ENCODE results near the gene CDH5. TPM values are rescaled to one million over a fixed set of nuclear protein-coding genes. Genes with fewer than 3 reads are reported as not detected.

CDH5 gene
- total RNA-seq, 1 experiment from 2014 or later = not detected

DNA sequence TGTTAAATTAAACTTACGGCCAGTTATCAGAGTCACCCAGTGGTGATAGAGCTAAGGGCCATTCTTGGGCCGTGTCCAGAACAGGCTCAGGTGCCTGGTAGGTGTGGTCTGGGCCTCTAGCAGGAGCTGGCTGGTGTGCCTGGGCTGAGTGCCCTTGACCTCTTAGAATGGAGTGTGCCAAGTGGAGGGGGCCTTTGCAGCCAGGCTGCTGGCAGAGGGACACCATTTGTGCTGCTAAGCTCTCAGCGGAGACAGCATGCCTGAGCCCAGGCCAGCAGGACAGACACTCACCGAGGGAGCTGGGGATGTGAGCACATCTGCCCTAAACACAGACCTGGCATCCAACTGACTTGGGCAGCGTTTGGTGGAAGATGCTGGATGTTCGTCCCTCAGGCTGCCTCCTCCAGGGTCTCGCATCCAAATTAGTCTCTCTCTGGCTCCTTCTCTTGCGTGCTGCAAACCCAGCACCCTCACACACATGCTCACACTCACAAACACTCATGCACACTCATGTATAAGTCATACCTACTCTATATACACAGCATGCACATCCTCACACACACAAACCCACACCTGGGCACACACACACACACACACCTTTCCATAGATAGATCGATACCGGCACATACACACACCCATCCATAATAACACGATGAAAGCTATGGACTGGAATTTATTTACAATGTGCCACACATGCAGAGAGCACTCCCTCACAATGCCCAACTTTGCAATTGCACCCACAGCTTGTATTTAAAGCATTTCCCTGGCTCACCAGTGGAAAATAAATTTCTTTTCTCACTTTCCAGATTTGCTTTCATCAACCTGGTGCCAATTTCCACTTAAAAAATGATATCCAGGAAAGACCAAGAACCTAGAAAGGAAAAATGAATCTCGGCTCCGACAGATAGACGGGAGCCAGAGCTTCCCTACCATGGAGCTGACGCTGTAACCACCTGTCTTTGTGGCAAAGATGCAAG lies 33.6 kb upstream of the CDH5 start:
- no TSS peak for BruUV-seq (replicated peaks)

DNA sequence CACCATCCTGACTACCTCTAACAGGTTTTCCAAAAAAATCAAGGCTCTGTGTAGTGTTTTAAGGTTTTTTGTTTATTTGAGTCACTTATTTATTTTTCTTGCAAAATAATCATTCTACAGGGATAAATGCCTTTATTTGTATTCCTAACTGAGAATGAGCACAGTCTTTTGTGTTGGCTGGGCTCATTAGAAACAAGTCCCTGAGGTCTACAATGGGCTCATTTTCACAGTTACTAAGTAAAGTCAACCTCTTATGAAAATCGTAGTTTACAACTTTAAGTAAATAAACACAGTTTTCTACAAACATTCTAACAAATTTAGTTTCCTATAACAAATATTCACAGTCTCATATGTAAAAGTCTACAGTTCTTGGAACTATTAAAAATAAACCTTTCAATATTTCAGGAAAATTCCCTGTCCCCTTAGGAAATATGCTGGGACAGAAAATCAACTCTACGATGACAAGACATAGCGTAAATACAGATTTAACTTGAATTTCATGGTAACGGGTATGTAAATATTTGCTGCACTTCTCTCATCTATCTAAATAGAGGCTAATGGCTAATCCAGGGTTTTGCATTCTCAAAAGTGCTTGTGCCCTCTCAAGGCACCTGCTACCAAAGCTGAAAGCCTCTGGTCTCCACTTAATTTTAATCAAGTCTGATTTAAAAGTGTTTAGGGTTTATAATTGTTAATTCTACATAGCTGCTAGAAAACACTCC lies 31.5 kb upstream of the CDH5 start:
- intact Hi-C loops (cut with micrococcal nuclease) = no loop called here
- BruUV-seq (replicated peaks) = no TSS peak
- TF ChIP-seq, protein P1, sequence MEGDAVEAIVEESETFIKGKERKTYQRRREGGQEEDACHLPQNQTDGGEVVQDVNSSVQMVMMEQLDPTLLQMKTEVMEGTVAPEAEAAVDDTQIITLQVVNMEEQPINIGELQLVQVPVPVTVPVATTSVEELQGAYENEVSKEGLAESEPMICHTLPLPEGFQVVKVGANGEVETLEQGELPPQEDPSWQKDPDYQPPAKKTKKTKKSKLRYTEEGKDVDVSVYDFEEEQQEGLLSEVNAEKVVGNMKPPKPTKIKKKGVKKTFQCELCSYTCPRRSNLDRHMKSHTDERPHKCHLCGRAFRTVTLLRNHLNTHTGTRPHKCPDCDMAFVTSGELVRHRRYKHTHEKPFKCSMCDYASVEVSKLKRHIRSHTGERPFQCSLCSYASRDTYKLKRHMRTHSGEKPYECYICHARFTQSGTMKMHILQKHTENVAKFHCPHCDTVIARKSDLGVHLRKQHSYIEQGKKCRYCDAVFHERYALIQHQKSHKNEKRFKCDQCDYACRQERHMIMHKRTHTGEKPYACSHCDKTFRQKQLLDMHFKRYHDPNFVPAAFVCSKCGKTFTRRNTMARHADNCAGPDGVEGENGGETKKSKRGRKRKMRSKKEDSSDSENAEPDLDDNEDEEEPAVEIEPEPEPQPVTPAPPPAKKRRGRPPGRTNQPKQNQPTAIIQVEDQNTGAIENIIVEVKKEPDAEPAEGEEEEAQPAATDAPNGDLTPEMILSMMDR (conservative IDR thresholded peaks at IDR 0.05; ENCODE audit: low read depth, low read length) = no peak
- no peak for TF ChIP-seq EZH2phosphoT487 (IDR thresholded peaks at IDR 0.05; ENCODE audit: borderline replicate concordance, low read length)
- TF ChIP-seq EZH2 (IDR thresholded peaks at IDR 0.05; ENCODE audit: low read length, unreplicated experiment) = no peak
- Histone ChIP-seq H3K27me3 (ENCODE audit: low read length) (no peaks in the 10 kb centered on the region), H3K36me3 (ENCODE audit: low read depth, low read length) (no peaks in the 10 kb centered on the region), H3K4me2 (ENCODE audit: low read length) (no peak overlapping the region), H3K79me2 (ENCODE audit: low read length) (no peaks in the 10 kb centered on the region), H3K4me1 (ENCODE audit: insufficient read depth, low read length) (no peaks in the 10 kb centered on the region), H3K4me3 (ENCODE audit: low read length) (no peak overlapping the region), H3K9ac (ENCODE audit: low read length) (no peak overlapping the region), H3F3A (ENCODE audit: low read length, unreplicated experiment) (no peaks in the 10 kb centered on the region), H3K9me2 (replicated peaks; ENCODE audit: low read length) (no peaks in the 10 kb centered on the region), H2AFZ (ENCODE audit: low read length) (no peak overlapping the region), H3K27ac (ENCODE audit: low read length) (no peak overlapping the region), H3K9me3 (ENCODE audit: low read length) (no peaks in the 10 kb centered on the region), H4K20me1 (ENCODE audit: low read length) (no peaks in the 10 kb centered on the region)
- ChIA-PET POLR2A (ENCODE audit: unreplicated experiment) (no interaction called here), CTCF (no interaction called here)
- no peak for ATAC-seq
- DNase-seq = no peak

More for the DNA sequence above, 33.6 kb upstream of the CDH5 start:
- intact Hi-C loops (cut with micrococcal nuclease) = no loop called here
- POLR2A ChIA-PET (ENCODE audit: unreplicated experiment) = interaction anchor here (0.6 kb wide), 1 partner anchor 10 kb away, joined by 7 read pairs; no protein-coding TSS in a partner anchor
- Histone ChIP-seq H3K27ac (ENCODE audit: low read length) (no peak overlapping the region), H2AFZ (ENCODE audit: low read length) (no peak overlapping the region), H3K4me3 (ENCODE audit: low read length) (no peak overlapping the region), H3F3A (ENCODE audit: low read length, unreplicated experiment) (no peaks in the 10 kb centered on the region), H3K79me2 (ENCODE audit: low read length) (no peaks in the 10 kb centered on the region), H3K4me2 (ENCODE audit: low read length) (no peak overlapping the region), H3K9me2 (replicated peaks; ENCODE audit: low read length) (no peaks in the 10 kb centered on the region), H3K9me3 (ENCODE audit: low read length) (no peaks in the 10 kb centered on the region), H3K27me3 (ENCODE audit: low read length) (no peaks in the 10 kb centered on the region), H4K20me1 (ENCODE audit: low read length) (no peaks in the 10 kb centered on the region), H3K36me3 (ENCODE audit: low read depth, low read length) (no peaks in the 10 kb centered on the region), H3K9ac (ENCODE audit: low read length) (no peak overlapping the region), H3K4me1 (ENCODE audit: insufficient read depth, low read length) (no peaks in the 10 kb centered on the region)
- CTCF ChIA-PET = interaction anchor here (0.6 kb wide), 1 partner anchor 1612 kb away, joined by 3 read pairs; no protein-coding TSS in a partner anchor
- no peak for TF ChIP-seq EZH2phosphoT487 (IDR thresholded peaks at IDR 0.05; ENCODE audit: borderline replicate concordance, low read length)
- TF ChIP-seq, protein P1 (conservative IDR thresholded peaks at IDR 0.05; ENCODE audit: low read depth, low read length) = no peak
- TF ChIP-seq EZH2 (IDR thresholded peaks at IDR 0.05; ENCODE audit: low read length, unreplicated experiment) = no peak
- ATAC-seq (no peak), DNase-seq (no peak)

All from PC-3 (cell line).